Muscle layer of colon (tissue), 2 donors: ENCODE results near the gene PSMB8.

Experiments
- H3K27ac ChIP-seq: one replicate; pipeline ENCODE4 v1.7.0; 2013; ENCODE audit warnings: low read depth, mild to moderate bottlenecking, low read length, moderate library complexity
- H3K27me3 ChIP-seq, 2 donors: one replicate each; pipeline ENCODE4 v1.7.0; 2013; ENCODE audit warnings: low read length in 2 of 2, mild to moderate bottlenecking in 2 of 2; ENCODE audit not compliant: insufficient read depth in 2 of 2, control insufficient read depth in 1 of 2
- H3K36me3 ChIP-seq: one replicate; pipeline ENCODE4 v1.7.0; 2013; ENCODE audit warnings: mild to moderate bottlenecking, low read length; ENCODE audit not compliant: insufficient read depth
- H3K4me1 ChIP-seq: one replicate; pipeline ENCODE4 v1.7.0; 2013; ENCODE audit warnings: mild to moderate bottlenecking, low read length; ENCODE audit not compliant: insufficient read depth
- H3K4me3 ChIP-seq, 2 donors: one replicate each; pipeline ENCODE4 v1.7.0; 2013; ENCODE audit warnings: low read length in 2 of 2, low read depth in 1 of 2, mild to moderate bottlenecking in 1 of 2, moderate library complexity in 1 of 2
- H3K9ac ChIP-seq: one replicate; pipeline ENCODE4 v1.7.0; 2013; ENCODE audit warnings: low read length
- H3K9me3 ChIP-seq: one replicate; pipeline ENCODE4 v1.7.0; 2013; ENCODE audit warnings: mild to moderate bottlenecking, low read length
- donor health status: abdominal sarcoma.
- donor health status: Adenocarcinoma of cecum.

PSMB8 gene

DNA sequence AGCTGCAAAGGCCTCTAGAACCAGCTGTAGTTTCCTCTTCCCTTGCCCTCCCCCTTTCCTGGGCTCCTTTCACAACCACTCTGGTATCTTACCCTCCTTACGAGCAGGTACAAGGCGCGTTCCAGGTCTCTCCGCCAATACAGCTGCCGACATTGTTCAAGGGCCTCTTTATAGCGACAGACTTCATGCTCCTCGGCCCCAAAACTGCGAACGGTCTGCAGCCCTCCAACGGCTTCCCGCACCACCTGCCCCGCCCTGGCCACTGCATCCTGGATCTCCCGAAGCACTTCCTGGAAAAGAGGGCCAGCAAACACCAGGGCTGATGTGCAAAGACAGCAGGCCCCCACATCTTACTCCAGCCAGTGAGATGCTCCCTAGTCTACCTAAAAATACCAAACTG is 11.3 kb downstream of the PSMB8 start:
- no peak overlapping the region for H3K9ac ChIP-seq
- no peak overlapping the region for H3K4me3 ChIP-seq
- no peaks in the 10 kb centered on the region for H3K27me3 ChIP-seq
- H3K36me3 ChIP-seq = peaks cover 61% of the 10 kb centered on the region
- no peaks in the 10 kb centered on the region for H3K9me3 ChIP-seq
- H3K27ac ChIP-seq = no peak overlapping the region
- peaks cover 5% of the 10 kb centered on the region for H3K4me1 ChIP-seq

DNA sequence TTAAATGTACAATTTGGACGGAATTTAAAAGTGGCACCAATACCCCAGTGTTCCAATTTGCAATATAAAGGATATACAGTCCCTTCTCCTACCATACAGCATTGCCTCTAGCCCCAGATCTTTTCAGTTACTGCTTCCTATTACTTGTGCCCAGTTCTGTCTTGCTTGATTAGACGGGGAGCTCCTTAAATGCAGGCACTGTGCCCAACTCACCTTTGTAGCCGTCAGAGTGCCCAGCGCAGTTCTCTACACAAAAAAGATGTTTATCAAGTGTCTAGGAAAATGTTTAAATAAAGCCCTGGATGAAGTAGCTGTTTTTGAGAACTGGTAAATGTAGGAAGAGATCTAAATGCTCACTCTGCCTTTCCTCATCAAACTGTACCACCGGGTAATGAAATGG is 12.9 kb downstream of the PSMB8 start:
- Histone ChIP-seq H3K27ac (no peak overlapping the region), H3K36me3 (peaks cover 62% of the 10 kb centered on the region), H3K4me1 (peaks cover 1% of the 10 kb centered on the region), H3K27me3 (no peaks in the 10 kb centered on the region), H3K9ac (no peak overlapping the region), H3K9me3 (no peaks in the 10 kb centered on the region), H3K4me3 (no peak overlapping the region)

DNA sequence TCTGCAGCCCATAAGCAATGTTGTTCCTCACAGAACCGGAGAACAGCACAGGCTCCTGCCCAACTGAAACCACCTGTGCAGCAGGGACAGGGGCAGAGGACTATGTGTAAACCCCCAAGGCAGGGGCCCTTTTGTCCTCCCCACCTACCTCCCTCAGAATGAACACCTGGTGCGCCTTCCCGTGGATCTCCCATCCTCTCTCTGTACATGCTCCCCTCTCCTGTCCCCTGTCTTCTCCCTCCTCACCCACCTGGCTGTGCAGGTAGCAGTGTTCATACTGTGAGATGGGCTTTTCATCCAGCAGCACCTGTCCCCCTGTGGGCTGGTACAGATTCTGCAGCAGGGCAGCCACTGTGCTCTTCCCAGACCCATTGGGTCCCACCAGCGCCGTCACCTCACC is 13.8 kb downstream of the PSMB8 start:
- H3K36me3 ChIP-seq = peaks cover 54% of the 10 kb centered on the region
- peaks cover 3% of the 10 kb centered on the region for H3K4me1 ChIP-seq

DNA sequence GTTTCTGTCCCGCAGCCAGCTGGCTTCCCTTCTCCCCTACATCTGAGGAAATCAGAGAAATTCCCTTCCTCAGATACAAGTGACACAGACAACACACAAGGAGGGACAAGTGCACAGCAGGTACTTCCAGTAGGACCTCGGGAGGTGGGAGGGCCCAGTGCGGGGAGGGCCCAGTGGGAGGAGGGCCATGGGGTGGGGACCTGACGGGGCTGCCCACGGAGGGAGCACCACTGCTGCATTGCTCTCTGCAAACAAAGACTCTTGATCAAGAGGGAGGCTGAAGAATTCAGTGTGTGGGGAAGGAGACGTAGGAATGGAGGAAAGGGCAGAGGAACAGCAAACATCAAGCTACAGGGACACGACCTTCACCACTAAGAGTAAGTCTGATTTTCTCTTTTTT is 14.4 kb downstream of the PSMB8 start:
- Histone ChIP-seq H3K4me3 (no peak overlapping the region), H3K27ac (no peak overlapping the region), H3K4me1 (peaks cover 3% of the 10 kb centered on the region), H3K27me3 (no peaks in the 10 kb centered on the region), H3K9me3 (no peaks in the 10 kb centered on the region), H3K9ac (no peak overlapping the region), H3K36me3 (peaks cover 49% of the 10 kb centered on the region)

More for the DNA sequence above, 13.8 kb downstream of the PSMB8 start:
- H3K9me3 ChIP-seq = no peaks in the 10 kb centered on the region
- H3K4me3 ChIP-seq = no peak overlapping the region
- no peak overlapping the region for H3K9ac ChIP-seq
- no peak overlapping the region for H3K27ac ChIP-seq
- H3K27me3 ChIP-seq = no peaks in the 10 kb centered on the region

DNA sequence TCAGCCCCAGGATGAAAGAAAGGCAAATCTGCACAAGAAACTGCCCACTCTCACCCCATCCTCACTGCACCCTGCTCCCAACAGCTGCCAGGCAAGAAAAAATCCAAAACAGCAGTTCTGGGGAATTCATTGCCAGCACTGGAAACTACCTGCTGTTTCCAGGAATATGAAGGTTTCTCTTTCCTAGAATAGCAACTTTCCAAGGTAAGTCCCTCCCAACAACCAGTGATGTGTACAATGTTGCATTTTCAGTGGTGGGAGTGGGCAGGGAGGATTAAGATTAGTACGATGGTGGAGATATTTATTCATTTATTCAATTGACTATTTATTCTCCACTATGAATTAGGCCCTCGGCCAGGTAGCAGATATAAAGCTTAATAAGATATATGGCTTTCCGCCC is 16.8 kb downstream of the PSMB8 start:
- H3K27ac ChIP-seq = no peak overlapping the region
- no peaks in the 10 kb centered on the region for H3K27me3 ChIP-seq
- no peak overlapping the region for H3K9ac ChIP-seq
- H3K9me3 ChIP-seq = no peaks in the 10 kb centered on the region
- H3K4me1 ChIP-seq = peaks cover 3% of the 10 kb centered on the region
- H3K36me3 ChIP-seq = peaks cover 41% of the 10 kb centered on the region
- H3K4me3 ChIP-seq = no peak overlapping the region

DNA sequence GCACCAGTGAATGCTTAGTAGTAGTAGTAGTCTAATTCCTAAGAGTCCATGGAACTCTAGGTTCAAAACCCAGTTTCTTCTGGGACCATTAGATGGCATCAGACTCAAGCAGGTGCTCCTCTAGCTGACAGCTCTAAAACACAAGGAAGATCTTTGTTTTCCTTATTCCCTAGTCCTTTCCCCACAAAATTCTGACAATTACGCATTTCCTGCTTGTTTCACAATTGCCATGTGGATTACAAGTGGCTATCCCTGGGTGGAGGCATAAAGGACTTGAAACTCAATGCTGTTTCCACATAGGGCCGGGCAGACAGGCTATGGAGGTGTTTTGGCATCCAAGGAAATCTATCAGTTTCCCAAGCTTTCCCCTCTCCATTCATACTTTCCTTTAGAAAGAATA is 17.9 kb downstream of the PSMB8 start:
- H3K4me3 ChIP-seq = no peak overlapping the region
- H3K9ac ChIP-seq = no peak overlapping the region
- H3K27ac ChIP-seq = no peak overlapping the region
- no peaks in the 10 kb centered on the region for H3K9me3 ChIP-seq
- H3K4me1 ChIP-seq = peaks cover 3% of the 10 kb centered on the region
- no peaks in the 10 kb centered on the region for H3K27me3 ChIP-seq
- peaks cover 30% of the 10 kb centered on the region for H3K36me3 ChIP-seq

DNA sequence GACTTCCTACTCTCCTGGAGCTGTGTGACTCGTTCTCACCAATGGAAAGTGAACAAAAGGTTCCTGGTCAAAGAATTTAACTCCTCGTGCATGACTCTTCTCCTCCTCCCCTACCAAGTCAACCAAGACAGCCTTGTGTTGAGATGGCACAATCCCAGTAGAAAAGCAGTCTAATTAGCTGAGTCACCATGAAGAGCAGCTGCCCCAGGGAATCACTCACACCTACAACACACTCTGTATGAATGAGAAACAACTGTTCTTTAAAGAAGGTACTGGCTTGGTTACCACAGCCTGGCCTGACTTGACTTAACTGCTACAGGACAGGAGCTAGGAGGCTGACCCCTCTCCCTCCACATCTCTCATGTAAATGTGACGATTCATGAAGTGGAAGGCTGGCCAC is 24.1 kb downstream of the PSMB8 start:
- Histone ChIP-seq H3K27me3 (no peaks in the 10 kb centered on the region), H3K4me1 (no peaks in the 10 kb centered on the region), H3K9me3 (no peaks in the 10 kb centered on the region), H3K27ac (no peak overlapping the region), H3K36me3 (no peaks in the 10 kb centered on the region), H3K4me3 (no peak overlapping the region), H3K9ac (no peak overlapping the region)

DNA sequence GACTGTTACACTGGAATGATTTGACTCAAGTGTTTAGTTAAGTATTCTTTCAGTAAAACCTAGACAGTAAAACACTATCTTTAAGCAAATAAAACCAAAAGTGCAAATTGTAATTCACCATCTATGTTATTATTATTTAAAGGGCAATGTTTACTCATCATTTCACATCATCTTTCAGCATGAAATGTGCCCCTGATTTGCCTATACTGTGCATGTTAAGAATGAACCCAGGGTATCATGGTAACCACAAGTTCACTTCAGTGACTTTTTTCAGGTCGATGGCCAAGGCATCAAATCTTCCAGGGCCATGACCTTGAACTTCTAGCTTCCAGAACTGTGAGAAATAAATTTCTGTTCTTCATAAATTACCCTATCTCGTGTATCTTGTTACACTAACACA is 25.0 kb downstream of the PSMB8 start:
- Histone ChIP-seq H3K9ac (no peak overlapping the region), H3K4me1 (no peaks in the 10 kb centered on the region), H3K9me3 (no peaks in the 10 kb centered on the region), H3K27ac (no peak overlapping the region), H3K4me3 (no peak overlapping the region), H3K27me3 (no peaks in the 10 kb centered on the region), H3K36me3 (no peaks in the 10 kb centered on the region)

DNA sequence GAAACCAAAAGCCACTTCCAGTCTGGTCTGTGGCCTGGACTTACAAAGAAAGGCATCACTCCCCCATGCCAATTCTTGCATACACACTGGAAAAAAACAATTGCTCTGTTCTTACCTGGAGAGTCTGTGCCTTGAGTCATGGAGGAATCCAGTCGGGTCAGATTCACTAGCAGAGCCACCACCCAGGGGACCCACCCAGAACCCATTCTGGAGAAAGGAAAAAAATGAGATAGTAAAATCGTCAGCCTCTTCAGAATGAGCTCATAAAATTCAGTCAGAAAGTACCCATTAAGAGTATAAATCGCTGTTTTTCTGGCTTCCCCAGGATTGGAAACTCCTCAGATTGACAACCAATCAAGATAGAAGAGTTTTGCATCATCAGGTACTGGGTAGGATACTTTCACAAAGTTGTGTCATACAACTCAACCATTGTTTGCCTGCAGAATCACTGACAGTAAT is 27.1 kb downstream of the PSMB8 start, which contains the start of gene HLA-DOB:
Gene HLA-DOB, minus strand, starts transcription at position 257 of the 459 bp plus-strand sequence. Its CDS starts 51 bp downstream, at position 206.
- Histone ChIP-seq H3K9me3 (no peaks in the 10 kb centered on the region), H3K27ac (no peak within 1 kb of the TSS), H3K4me1 (no peaks in the 10 kb centered on the region), H3K9ac (no peak within 1 kb of the TSS), H3K27me3 (no peaks in the 10 kb centered on the region), H3K4me3 (no peak within 1 kb of the TSS), H3K36me3 (no peaks in the 10 kb centered on the region)

DNA sequence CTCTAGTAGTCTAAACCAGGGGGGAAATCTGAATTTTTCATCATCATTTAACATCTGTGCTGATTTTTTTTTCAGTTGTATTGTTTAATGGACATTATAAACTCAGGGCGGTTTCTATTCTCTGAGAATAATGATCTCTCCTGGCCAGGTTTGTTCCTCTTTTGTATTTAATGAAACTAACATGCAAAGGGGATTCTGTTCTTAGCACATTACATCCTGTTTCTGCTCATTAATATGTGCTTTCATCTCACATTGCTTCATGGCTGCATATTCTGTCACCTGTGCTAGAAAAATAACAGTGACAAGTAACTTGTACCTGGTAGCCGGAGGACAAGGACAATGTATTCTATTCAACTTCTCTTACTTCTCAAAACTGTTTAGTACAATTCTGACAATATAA is 27.9 kb downstream of the PSMB8 start:
- Histone ChIP-seq H3K27ac (no peak overlapping the region), H3K27me3 (no peaks in the 10 kb centered on the region), H3K9ac (no peak overlapping the region), H3K9me3 (no peaks in the 10 kb centered on the region), H3K36me3 (no peaks in the 10 kb centered on the region), H3K4me1 (no peaks in the 10 kb centered on the region), H3K4me3 (no peak overlapping the region)

DNA sequence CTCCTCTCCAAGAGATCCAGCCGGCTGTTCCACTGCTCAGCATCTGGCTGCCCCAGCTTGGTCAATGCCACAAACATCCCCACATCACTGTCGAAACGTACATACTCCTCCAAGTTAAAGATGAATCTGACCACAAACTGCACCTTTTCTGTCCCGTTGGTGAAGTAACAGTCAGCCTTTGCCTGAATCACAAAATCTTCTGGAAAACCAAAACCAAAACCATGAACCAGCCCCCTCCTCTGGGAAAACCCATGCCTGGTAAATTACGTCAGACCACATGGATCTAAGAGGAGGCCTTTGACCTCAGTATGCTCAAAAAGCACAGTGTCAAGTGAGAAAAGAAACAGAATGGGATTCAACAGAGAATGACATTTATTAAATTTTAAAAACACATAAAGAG is 28.7 kb downstream of the PSMB8 start:
- no peaks in the 10 kb centered on the region for H3K9me3 ChIP-seq
- H3K9ac ChIP-seq = no peak overlapping the region
- H3K4me1 ChIP-seq = no peaks in the 10 kb centered on the region
- no peaks in the 10 kb centered on the region for H3K27me3 ChIP-seq
- H3K36me3 ChIP-seq = no peaks in the 10 kb centered on the region
- H3K4me3 ChIP-seq = no peak overlapping the region
- no peak overlapping the region for H3K27ac ChIP-seq

DNA sequence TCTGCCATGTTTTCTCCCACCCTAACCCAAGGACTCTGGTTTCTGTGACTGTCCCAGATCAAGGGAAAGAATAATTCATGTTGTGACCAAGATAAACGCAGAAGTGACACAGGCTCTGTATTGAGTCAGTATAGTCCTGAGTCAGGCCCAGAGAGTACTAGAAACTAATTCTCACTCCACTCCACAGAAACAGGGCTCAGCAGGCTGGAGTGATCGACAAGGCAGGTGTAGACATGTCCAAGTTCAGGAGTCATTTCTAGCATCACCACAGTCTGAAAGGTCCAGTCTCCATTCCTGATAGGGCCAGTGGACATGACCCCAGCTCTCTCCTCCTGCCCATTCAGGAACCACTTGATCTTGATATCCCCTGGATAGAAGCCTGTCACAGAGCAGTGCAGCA is 29.7 kb downstream of the PSMB8 start:
- no peaks in the 10 kb centered on the region for H3K9me3 ChIP-seq
- H3K4me3 ChIP-seq = no peak overlapping the region
- no peaks in the 10 kb centered on the region for H3K36me3 ChIP-seq
- no peak overlapping the region for H3K27ac ChIP-seq
- H3K9ac ChIP-seq = no peak overlapping the region
- no peaks in the 10 kb centered on the region for H3K27me3 ChIP-seq
- no peaks in the 10 kb centered on the region for H3K4me1 ChIP-seq
